MM.1S (cell line): ENCODE data around the gene PRKCD.

Experiments
- DNase-seq: peaks from one replicate; pipeline ENCODE4 v3.0.0-alpha.2; 2015
- H2AFZ ChIP-seq: fragments of 300-600 bp; sonication (generic); 2 replicates; pipeline ENCODE4 v1.6.0; 2016; ENCODE audit warnings: antibody characterized with exemption, low read length
- H3F3A ChIP-seq: fragments of 300-600 bp; sonication (generic); 2 replicates; pipeline ENCODE4 v1.6.1; 2016; ENCODE audit warnings: mild to moderate bottlenecking, antibody characterized with exemption, low read length, moderate library complexity, mixed read lengths; ENCODE audit not compliant: insufficient read depth
- H3K27ac ChIP-seq: fragments of 300-600 bp; sonication (generic); 2 replicates; pipeline ENCODE4 v1.5.1; 2016; ENCODE audit warnings: mild to moderate bottlenecking, low read length
- H3K27me3 ChIP-seq: fragments of 300-600 bp; sonication (generic); replicated peaks from 2 replicates; pipeline ENCODE4 v1.6.0; 2016; ENCODE audit warnings: low read length; ENCODE audit not compliant: insufficient read depth
- H3K36me3 ChIP-seq: fragments of 300-600 bp; sonication (generic); replicated peaks from 2 replicates; pipeline ENCODE4 v1.6.1; 2016; ENCODE audit warnings: mild to moderate bottlenecking, low read length, mixed read lengths; ENCODE audit not compliant: insufficient read depth
- H3K4me1 ChIP-seq: fragments of 300-600 bp; sonication (generic); 2 replicates; pipeline ENCODE4 v1.6.1; 2016; ENCODE audit warnings: low read length, mixed read lengths
- H3K4me2 ChIP-seq: fragments of 300-600 bp; sonication (generic); 2 replicates; pipeline ENCODE4 v1.6.0; 2016; ENCODE audit warnings: low read depth, low read length
- H3K4me3 ChIP-seq: fragments of 300-600 bp; sonication (generic); 2 replicates; pipeline ENCODE4 v1.5.1; 2016; ENCODE audit warnings: low read length, mixed read lengths
- H3K79me2 ChIP-seq: fragments of 300-600 bp; sonication (generic); 2 replicates; pipeline ENCODE4 v1.6.1; 2016; ENCODE audit warnings: mixed run types, low read length, mixed read lengths
- H3K9ac ChIP-seq: fragments of 300-600 bp; sonication (generic); 2 replicates; pipeline ENCODE4 v1.6.1; 2016; ENCODE audit warnings: low read length, mixed read lengths
- H3K9me2 ChIP-seq: fragments of 300-600 bp; sonication (generic); replicated peaks from 2 replicates; pipeline ENCODE4 v1.6.1; 2016; ENCODE audit warnings: mild to moderate bottlenecking, low read length, mixed read lengths; ENCODE audit not compliant: insufficient read depth
- H3K9me3 ChIP-seq: fragments of 300-600 bp; sonication (generic); replicated peaks from 2 replicates; pipeline ENCODE4 v1.6.1; 2016; ENCODE audit warnings: mild to moderate bottlenecking, low read length, mixed read lengths; ENCODE audit not compliant: insufficient read depth
- H4K20me1 ChIP-seq: fragments of 300-600 bp; sonication (generic); 2 replicates; pipeline ENCODE4 v1.6.1; 2016; ENCODE audit warnings: mild to moderate bottlenecking, low read length, moderate library complexity, mixed read lengths; ENCODE audit not compliant: insufficient read depth
- EZH2 ChIP-seq: fragments of 300-600 bp; sonication (generic); optimal IDR thresholded peaks from 2 replicates; pipeline ENCODE3; 2017; ENCODE audit warnings: low read depth, mild to moderate bottlenecking, antibody characterized with exemption, low read length, mixed read lengths
- EZH2phosphoT487 ChIP-seq: fragments of 300-600 bp; sonication (generic); IDR thresholded peaks from 2 replicates; pipeline ENCODE4 v1.6.1; 2018; ENCODE audit warnings: antibody characterized with exemption, low read length
- TF ChIP-seq, protein P1 (sequence below): fragments of 300-600 bp; sonication (generic); IDR thresholded peaks from 2 replicates; pipeline ENCODE4 v1.5.1; 2016; ENCODE audit warnings: antibody characterized with exemption, low read length, mixed read lengths

The PRKCD gene

DNA sequence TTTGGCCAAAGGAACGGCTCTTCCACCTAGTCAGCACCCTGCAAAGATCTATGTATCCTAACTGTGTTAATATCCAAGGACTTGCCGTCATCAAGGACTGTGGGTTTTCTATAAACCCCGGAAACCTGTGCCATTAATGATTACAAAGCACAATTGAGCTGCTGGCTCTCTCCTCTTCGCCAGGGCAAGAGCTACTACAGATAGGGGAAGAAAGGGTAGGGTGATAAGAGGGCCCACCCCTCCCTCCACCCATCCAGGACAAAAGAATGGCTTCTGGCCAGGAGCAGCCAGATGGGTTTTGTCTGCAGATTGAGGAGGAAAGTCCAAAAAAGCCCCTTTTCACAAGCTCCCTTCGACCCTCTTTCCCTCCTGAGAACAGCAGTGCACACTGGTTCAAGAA is 40.7 kb upstream of the PRKCD start:
- Histone ChIP-seq H3K9ac (no peak overlapping the region), H3F3A (no peaks in the 10 kb centered on the region), H4K20me1 (no peaks in the 10 kb centered on the region), H3K9me3 (no peaks in the 10 kb centered on the region), H3K4me1 (no peaks in the 10 kb centered on the region), H3K4me2 (no peak overlapping the region), H3K9me2 (no peaks in the 10 kb centered on the region), H3K27ac (no peak overlapping the region), H3K27me3 (no peaks in the 10 kb centered on the region), H3K36me3 (peaks cover 8% of the 10 kb centered on the region; the same call in 1 of the 2 replicates), H3K79me2 (no peaks in the 10 kb centered on the region), H2AFZ (no peak overlapping the region), H3K4me3 (no peak overlapping the region)
- no peak for TF ChIP-seq EZH2phosphoT487
- no peak for TF ChIP-seq EZH2
- TF ChIP-seq, protein P1, sequence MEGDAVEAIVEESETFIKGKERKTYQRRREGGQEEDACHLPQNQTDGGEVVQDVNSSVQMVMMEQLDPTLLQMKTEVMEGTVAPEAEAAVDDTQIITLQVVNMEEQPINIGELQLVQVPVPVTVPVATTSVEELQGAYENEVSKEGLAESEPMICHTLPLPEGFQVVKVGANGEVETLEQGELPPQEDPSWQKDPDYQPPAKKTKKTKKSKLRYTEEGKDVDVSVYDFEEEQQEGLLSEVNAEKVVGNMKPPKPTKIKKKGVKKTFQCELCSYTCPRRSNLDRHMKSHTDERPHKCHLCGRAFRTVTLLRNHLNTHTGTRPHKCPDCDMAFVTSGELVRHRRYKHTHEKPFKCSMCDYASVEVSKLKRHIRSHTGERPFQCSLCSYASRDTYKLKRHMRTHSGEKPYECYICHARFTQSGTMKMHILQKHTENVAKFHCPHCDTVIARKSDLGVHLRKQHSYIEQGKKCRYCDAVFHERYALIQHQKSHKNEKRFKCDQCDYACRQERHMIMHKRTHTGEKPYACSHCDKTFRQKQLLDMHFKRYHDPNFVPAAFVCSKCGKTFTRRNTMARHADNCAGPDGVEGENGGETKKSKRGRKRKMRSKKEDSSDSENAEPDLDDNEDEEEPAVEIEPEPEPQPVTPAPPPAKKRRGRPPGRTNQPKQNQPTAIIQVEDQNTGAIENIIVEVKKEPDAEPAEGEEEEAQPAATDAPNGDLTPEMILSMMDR = no peak
- no peak for DNase-seq

DNA sequence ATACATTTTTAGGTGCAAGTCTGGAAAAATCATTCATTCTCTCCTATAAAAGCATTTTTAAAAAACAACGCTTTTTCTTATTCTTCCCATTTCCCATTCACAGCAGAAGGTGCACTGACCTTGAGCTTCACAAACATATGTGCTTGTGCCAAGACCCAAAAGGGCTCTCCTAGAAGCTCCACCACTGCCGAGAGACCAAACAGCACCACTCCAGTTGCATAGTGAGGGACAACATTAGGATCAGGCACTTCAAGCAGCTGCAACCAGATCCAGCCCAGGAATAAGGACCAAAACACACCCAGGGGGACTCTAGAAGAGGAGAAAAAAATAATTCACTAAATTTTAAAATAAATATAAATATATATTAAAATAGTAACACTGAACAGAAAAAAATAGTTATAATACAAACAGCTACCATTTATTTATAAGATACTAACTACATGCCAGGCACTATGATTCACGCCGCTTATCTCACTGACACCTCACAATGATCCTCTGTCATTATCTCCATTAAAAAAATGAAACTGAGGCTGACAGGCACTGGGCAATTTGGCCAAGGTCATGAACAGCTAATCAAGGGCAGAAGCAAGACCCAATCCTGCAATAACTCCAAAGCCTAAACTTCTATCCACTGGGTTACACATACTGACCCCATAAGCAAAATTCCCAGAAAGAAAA is 38.6 kb upstream of the PRKCD start:
- no peaks in the 10 kb centered on the region for H3K27me3 ChIP-seq
- no peak overlapping the region for H3K9ac ChIP-seq
- H3K4me2 ChIP-seq = no peak overlapping the region
- no peaks in the 10 kb centered on the region for H4K20me1 ChIP-seq
- no peaks in the 10 kb centered on the region for H3K79me2 ChIP-seq
- H3K9me3 ChIP-seq = no peaks in the 10 kb centered on the region
- no peaks in the 10 kb centered on the region for H3K4me1 ChIP-seq
- no peak for TF ChIP-seq EZH2phosphoT487
- TF ChIP-seq EZH2 = no peak
- TF ChIP-seq, protein P1 = no peak
- no peaks in the 10 kb centered on the region for H3F3A ChIP-seq
- peaks cover 4% of the 10 kb centered on the region; the same call in 1 of the 2 replicates for H3K36me3 ChIP-seq
- H3K9me2 ChIP-seq = no peaks in the 10 kb centered on the region
- H2AFZ ChIP-seq = no peak overlapping the region
- DNase-seq = no peak
- no peak overlapping the region for H3K4me3 ChIP-seq
- no peak overlapping the region for H3K27ac ChIP-seq

DNA sequence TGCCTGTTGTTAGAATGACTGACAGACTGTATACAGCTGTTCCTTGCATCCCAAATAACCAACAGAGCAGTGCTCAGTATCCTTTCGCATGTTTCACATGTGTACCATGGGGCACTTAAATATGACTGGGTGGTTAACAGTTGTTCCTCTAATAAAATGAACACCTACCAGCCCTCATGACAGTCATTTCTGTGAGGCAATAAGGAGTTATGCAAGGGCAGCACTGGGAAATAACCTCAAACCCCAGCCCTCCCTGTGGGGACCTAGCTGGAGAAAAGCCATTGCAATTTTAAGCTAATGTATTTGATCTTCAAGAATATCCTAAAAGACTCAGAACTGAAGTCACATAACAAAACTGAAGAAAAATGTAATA is 38.1 kb upstream of the PRKCD start:
- Histone ChIP-seq H2AFZ (no peak overlapping the region), H3K9me2 (no peaks in the 10 kb centered on the region), H3F3A (no peaks in the 10 kb centered on the region), H3K9ac (no peak overlapping the region), H3K9me3 (no peaks in the 10 kb centered on the region), H3K27me3 (no peaks in the 10 kb centered on the region), H3K79me2 (no peaks in the 10 kb centered on the region), H3K36me3 (0 out of 2 replicates have a peak, but pooled peaks cover 4% of the 10 kb centered on the region), H3K4me2 (no peak overlapping the region), H3K27ac (no peak overlapping the region), H4K20me1 (no peaks in the 10 kb centered on the region), H3K4me3 (no peak overlapping the region), H3K4me1 (no peaks in the 10 kb centered on the region)
- no peak for DNase-seq
- TF ChIP-seq, protein P1 = no peak
- TF ChIP-seq EZH2 = no peak
- no peak for TF ChIP-seq EZH2phosphoT487
